SHP77 (cell line): ENCODE measurements around the gene POLR2F.
A peak's percentile ranks its signal among the peaks of the same experiment; 100 is the strongest.

Source experiments
- DNase-seq, 2 experiments: peaks; one replicate each; lab custom pipeline; 2025; lab: John Stamatoyannopoulos, UW

Gene POLR2F

GRCh38 chr22:37953437-37954179, at the start of gene POLR2F, which contains the start of gene C22orf23:
TSS of gene POLR2F (plus strand) at chr22:37953699. CDS start at chr22:37953788, 89 bp downstream.
TSS of gene C22orf23 (minus strand) at chr22:37953601. CDS start at chr22:37953149, 452 bp downstream.
- peak; percentile 94 to 97 for DNase-seq

GRCh38 chr22:37904572-37905533, 48.6 kb upstream of the POLR2F start:
- no peak for DNase-seq

- peak in 1 of 2 experiments; percentile 65 for DNase-seq
Measured at GRCh38 chr22:37905534-37906363, 47.8 kb upstream of the POLR2F start, which contains the start of gene MICALL1. TSS of gene MICALL1 (plus strand) at chr22:37906297. CDS start at chr22:37906423, 126 bp downstream.

GRCh38 chr22:37906364-37907008, 47.0 kb upstream of the POLR2F start:
- no peak for DNase-seq

- no peak for DNase-seq
Measured at GRCh38 chr22:37907036-37907954, 46.2 kb upstream of the POLR2F start.

- no peak for DNase-seq
Measured at GRCh38 chr22:37909766-37910165, 43.7 kb upstream of the POLR2F start.

- no peak for DNase-seq
Measured at GRCh38 chr22:37910890-37911672, 42.4 kb upstream of the POLR2F start.

- DNase-seq: no peak
Measured at GRCh38 chr22:37911697-37912096, 41.8 kb upstream of the POLR2F start.

GRCh38 chr22:37912171-37912570, 41.3 kb upstream of the POLR2F start:
- no peak for DNase-seq

- DNase-seq: no peak
Measured at GRCh38 chr22:37913233-37913721, 40.2 kb upstream of the POLR2F start.

GRCh38 chr22:37916311-37916710, 37.2 kb upstream of the POLR2F start:
- DNase-seq: no peak

GRCh38 chr22:37917874-37918548, 35.5 kb upstream of the POLR2F start:
- DNase-seq: no peak

- DNase-seq: no peak
Measured at GRCh38 chr22:37918580-37919270, 34.8 kb upstream of the POLR2F start.

GRCh38 chr22:37920126-37920525, 33.4 kb upstream of the POLR2F start:
- no peak for DNase-seq

GRCh38 chr22:37922191-37922590, 31.3 kb upstream of the POLR2F start:
- DNase-seq: no peak

GRCh38 chr22:37923927-37924326, 29.6 kb upstream of the POLR2F start:
- DNase-seq: no peak

GRCh38 chr22:37924386-37925065, 29.0 kb upstream of the POLR2F start:
- no peak for DNase-seq
